HG03045 (cell line): ENCODE results near the gene CPN2.

Source experiments
- ATAC-seq: cut with Tn5 transposase; IDR thresholded peaks from one replicate; pipeline ENCODE4 v1.9.1; 2021; ENCODE audit warnings: mild to moderate bottlenecking, moderate library complexity; ENCODE audit not compliant: unreplicated experiment

The CPN2 gene, protein sequence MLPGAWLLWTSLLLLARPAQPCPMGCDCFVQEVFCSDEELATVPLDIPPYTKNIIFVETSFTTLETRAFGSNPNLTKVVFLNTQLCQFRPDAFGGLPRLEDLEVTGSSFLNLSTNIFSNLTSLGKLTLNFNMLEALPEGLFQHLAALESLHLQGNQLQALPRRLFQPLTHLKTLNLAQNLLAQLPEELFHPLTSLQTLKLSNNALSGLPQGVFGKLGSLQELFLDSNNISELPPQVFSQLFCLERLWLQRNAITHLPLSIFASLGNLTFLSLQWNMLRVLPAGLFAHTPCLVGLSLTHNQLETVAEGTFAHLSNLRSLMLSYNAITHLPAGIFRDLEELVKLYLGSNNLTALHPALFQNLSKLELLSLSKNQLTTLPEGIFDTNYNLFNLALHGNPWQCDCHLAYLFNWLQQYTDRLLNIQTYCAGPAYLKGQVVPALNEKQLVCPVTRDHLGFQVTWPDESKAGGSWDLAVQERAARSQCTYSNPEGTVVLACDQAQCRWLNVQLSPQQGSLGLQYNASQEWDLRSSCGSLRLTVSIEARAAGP

GRCh38 chr3:194351080-194351672, at the start of gene CPN2:
CPN2 (minus strand) TSS chr3:194351328; CDS start chr3:194342702, 8,626 bp downstream.
- ATAC-seq = no peak

- ATAC-seq = no peak
Measured at GRCh38 chr3:194399874-194400411, 48.8 kb upstream of the CPN2 start.

- no peak for ATAC-seq
Measured at GRCh38 chr3:194399166-194399565, 48.0 kb upstream of the CPN2 start, which contains the start of gene GP5. GP5 (minus strand) TSS chr3:194399266; CDS start chr3:194398282, 984 bp downstream.

- ATAC-seq = no peak
Measured at GRCh38 chr3:194397757-194398312, 46.7 kb upstream of the CPN2 start.

DNA sequence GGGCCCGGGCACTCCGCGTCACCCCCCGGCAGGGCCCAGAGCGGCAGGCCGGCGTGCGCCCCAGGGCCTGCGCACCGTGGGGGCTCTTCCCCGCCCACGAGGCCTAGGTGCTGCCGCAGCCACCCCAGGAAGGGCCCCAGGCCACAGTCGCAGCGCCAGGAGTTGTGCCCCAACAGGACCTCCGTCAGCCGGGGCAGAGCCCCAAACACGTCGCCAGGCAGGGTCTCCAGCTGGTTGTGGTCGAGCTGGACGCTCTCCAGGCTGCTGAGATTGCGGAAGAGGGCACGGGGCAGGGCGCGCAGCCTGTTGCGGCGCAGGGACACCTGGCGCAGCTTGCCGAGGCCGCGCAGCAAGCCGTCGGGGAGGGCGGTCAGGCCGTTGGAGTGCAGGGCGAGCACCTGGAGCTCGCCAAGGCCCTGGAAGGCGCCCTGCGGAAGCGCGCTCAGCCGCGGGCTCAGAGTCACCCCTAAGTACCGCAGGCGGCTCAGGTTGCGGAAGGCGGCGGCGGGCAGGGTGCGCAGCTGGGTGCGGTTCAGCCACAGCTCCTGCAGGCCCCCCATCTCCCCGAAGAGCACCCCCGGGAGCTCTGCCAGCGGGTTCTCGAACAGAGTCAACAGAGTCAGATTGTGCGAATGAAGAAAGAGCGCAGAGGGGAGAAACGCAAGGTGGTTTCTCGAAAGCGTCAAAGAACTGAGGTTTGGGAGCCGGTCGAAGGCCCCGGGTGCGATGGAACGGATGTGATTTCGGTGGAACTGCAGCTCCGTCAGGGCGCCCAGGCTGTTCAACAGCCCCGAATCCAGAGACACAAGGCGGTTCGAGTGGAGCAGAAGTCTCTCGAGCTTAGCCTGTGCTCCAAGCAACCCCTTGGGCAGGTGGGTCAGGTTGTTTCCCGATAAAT, 46.0 kb upstream of the CPN2 start:
- ATAC-seq = no peak

GRCh38 chr3:194396539-194396858, 45.4 kb upstream of the CPN2 start:
- ATAC-seq = no peak

GRCh38 chr3:194395778-194396538, 44.8 kb upstream of the CPN2 start:
- ATAC-seq = no peak

- no peak for ATAC-seq
Measured at GRCh38 chr3:194395212-194395611, 44.1 kb upstream of the CPN2 start.

GRCh38 chr3:194392576-194392975, 41.4 kb upstream of the CPN2 start:
- ATAC-seq = no peak

GRCh38 chr3:194390835-194391234, 39.7 kb upstream of the CPN2 start:
- no peak for ATAC-seq

GRCh38 chr3:194389269-194389668, 38.1 kb upstream of the CPN2 start:
- ATAC-seq = no peak

GRCh38 chr3:194387926-194388418, 36.8 kb upstream of the CPN2 start:
- no peak for ATAC-seq

DNA sequence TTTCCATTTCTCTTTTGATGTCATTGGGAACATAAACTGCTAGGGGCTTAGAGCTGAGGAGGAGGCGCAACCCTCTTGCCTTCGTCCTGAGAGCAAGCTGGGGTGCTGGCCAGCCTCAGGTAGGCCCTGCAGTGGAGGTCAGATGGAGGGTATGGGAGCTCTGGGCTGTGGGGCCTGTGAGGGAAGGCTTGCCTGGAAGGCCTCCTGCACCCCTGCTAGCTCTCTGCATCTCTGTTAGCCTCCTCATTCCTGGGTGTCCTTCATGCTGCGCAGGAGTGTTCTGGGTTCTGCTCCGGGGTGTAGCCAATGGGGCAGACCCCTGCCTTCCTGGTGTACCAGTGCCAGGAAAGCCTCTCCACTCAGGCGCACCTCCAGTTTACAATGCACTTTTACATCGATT, 36.1 kb upstream of the CPN2 start:
- ATAC-seq = no peak

DNA sequence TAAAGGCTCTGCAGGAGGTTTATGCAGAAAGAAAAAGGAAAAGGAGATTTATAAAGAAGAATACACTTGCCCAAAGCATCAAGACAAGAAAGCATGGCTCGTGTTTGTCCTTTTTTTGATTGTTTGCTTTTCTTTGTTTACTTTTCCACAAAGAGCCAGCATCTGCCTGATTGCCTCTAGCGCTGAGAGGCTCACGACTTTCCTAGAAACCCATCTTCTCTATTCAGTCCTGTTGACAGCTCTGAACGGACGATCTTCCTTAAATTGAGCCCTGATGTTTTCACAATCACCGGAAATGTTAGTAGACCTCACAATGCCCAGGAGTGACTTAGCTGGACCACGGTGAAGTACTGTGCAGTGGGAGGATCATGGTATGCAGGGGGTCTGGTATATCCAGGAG, 35.5 kb upstream of the CPN2 start:
- no peak for ATAC-seq

GRCh38 chr3:194386066-194386465, 34.9 kb upstream of the CPN2 start:
- ATAC-seq = no peak

DNA sequence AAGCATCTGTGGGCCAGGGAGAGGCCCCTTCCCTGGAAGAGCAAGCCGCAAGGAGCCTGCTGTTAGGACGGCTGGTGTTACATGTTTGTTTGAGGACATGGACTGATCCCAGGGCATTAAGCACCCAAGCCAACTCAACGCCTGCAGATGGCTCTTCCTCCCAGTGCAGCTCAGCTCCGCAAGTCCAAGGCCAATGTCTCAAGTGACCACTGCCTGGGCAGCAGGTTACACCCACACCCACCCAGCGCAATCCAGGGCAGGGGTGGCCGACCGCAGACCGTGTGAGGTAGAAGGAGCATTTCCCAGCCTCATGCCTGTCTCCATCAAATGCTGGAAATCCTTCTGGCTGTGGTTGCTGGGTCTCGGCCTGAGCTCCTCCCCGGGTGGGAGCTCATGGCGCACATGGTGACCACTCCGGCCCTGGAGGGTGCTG, 33.5 kb upstream of the CPN2 start:
- no peak for ATAC-seq

GRCh38 chr3:194384156-194384555, 33.0 kb upstream of the CPN2 start:
- ATAC-seq = no peak

- ATAC-seq = no peak
Measured at GRCh38 chr3:194383276-194383940, 32.3 kb upstream of the CPN2 start.

DNA sequence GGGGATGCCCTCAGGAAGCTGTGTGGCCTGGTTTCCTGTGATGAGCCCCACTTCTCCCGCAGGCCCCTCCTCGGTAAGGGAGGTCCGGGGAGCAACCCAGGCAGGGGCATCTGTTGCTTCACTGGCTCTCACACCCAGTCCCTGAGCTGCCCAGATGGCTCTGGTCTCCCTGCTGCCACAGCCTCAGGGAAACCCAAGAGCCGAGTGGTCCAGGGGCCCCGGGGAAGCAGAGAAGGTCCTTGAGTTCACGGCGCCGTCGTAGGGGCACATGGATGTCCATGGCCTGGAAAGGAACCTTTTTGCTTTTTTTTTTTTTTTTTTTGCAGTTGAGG, 31.7 kb upstream of the CPN2 start:
- no peak for ATAC-seq
